ENCODE results near the gene FREM1. TPM values are rescaled to one million over a fixed set of nuclear protein-coding genes. Genes with fewer than 3 reads are reported as not detected.

FREM1 gene
- total and polyA plus RNA-seq, 10 of the 15 experiments (the other 5 are each of a cell fraction or from before 2014, with no cell fraction given): 0.01 to 0.16 (median 0.08) TPM; not detected in 7

DNA sequence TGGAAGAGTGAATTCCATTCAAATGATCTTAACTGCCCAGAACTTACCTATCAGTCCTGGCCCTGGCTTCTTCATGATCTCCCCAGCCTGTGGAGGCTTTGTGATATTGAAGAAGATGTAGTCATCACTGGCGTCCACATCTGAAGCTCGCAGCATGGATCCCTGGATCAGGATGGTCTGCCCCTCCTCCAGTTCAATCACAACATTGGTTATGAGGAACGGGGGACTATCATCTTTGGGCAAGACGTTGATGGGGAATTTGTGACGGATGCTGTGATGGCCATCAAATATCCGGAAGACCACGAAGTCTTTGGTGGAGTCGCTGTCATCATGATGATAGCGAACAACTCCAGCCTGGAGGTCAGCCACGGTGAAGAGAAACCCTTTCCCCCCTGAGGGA lies 68.0 kb downstream of the FREM1 start (continued):
- TF ChIP-seq BACH1 (IDR thresholded peaks at IDR 0.05; ENCODE audit: borderline replicate concordance): no peak
- TF ChIP-seq, protein P1, sequence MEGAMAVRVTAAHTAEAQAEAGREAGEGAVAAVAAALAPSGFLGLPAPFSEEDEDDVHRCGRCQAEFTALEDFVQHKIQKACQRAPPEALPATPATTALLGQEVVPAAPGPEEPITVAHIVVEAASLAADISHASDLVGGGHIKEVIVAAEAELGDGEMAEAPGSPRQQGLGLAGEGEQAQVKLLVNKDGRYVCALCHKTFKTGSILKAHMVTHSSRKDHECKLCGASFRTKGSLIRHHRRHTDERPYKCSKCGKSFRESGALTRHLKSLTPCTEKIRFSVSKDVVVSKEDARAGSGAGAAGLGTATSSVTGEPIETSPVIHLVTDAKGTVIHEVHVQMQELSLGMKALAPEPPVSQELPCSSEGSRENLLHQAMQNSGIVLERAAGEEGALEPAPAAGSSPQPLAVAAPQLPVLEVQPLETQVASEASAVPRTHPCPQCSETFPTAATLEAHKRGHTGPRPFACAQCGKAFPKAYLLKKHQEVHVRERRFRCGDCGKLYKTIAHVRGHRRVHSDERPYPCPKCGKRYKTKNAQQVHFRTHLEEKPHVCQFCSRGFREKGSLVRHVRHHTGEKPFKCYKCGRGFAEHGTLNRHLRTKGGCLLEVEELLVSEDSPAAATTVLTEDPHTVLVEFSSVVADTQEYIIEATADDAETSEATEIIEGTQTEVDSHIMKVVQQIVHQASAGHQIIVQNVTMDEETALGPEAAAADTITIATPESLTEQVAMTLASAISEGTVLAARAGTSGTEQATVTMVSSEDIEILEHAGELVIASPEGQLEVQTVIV (IDR thresholded peaks at IDR 0.05; ENCODE audit: borderline replicate concordance, partially characterized antibody): no peak
- TF ChIP-seq SRF (IDR thresholded peaks at IDR 0.05; ENCODE audit: low read depth in 2 of 2, low read length in 2 of 2): no peak
- TF ChIP-seq SMAD1 (IDR thresholded peaks at IDR 0.05; ENCODE audit: low read depth, partially characterized antibody): no peak
- no peak for TF ChIP-seq FOXK2 (IDR thresholded peaks at IDR 0.05)
- TF ChIP-seq ZSCAN29 (IDR thresholded peaks at IDR 0.05): no peak

DNA sequence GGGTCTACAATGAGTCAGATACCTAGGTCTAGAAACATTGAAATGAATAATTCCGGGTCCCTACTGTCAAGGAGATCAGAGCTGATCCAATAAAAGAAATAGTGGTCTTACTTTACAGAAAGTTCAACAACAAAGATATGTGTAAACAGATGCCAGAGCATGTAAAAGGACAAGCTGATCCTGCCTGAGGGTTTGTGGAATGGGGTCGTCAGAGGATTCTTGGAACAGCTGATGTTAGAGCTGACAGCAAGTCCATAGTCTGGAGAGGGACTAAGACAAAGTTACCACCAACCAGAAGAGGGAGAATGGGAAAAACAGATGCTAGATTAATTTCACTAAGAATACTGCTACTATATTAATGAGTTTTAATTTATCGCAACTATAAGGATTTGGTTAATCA lies 71.5 kb downstream of the FREM1 start:
- CTCF ChIA-PET: interaction anchor here (1.8 kb wide), 1 partner anchor 8 kb away, joined by 9 read pairs; no protein-coding TSS in a partner anchor
- POLR2A ChIA-PET: no interaction called here
- FAIRE-seq: no peak
- SMC1A ChIA-PET (ENCODE audit: uncharacterized antibody, unreplicated experiment): no interaction called here
- 14% methylated on average over 3 of the region's 3 CpGs for WGBS (ENCODE audit: insufficient coverage, insufficient replicate concordance, low lambda C conversion rate, missing lambda C conversion rate)
- in situ Hi-C loops (cut with MboI) (no loop called here), intact Hi-C loops (cut with micrococcal nuclease; ENCODE audit: unreplicated experiment) (no loop called here)
- ATAC-seq: no peak
- H3K4me2 ChIP-seq (ENCODE audit: control insufficient read depth, insufficient read depth): no peak overlapping the region
- RAD21 ChIA-PET (ENCODE audit: unreplicated experiment): no interaction called here
- H3K36me3 ChIP-seq (ENCODE audit: control insufficient read depth in 2 of 2, insufficient read depth in 2 of 2, low read length in 1 of 2): no peaks in the 10 kb centered on the region
- H4K20me1 ChIP-seq (ENCODE audit: control insufficient read depth, insufficient read depth): no peaks in the 10 kb centered on the region; the same call in 1 of the 2 replicates
- H3K9me3 ChIP-seq (replicated peaks; ENCODE audit: control insufficient read depth, insufficient read depth, low read length): no peaks in the 10 kb centered on the region
- H3K4me3 ChIP-seq: no peak overlapping the region
- no peaks in the 10 kb centered on the region for H3K4me1 ChIP-seq (ENCODE audit: control insufficient read depth, insufficient read depth, low read length)
- no peak overlapping the region for H3K9ac ChIP-seq (ENCODE audit: control insufficient read depth, insufficient read depth, low read length)
- no peak overlapping the region for H2AFZ ChIP-seq (ENCODE audit: control insufficient read depth, low read depth, low read length)
- no peak overlapping the region for H3K27ac ChIP-seq (ENCODE audit: control insufficient read depth, insufficient read depth)
- BruUV-seq (replicated peaks): no TSS peak
- DNase-seq (ENCODE audit: low read depth, low spot score): no peak
- no peaks in the 10 kb centered on the region for H3K79me2 ChIP-seq (ENCODE audit: control insufficient read depth, insufficient read depth, low read length)
- H3K27me3 ChIP-seq (replicated peaks in 1 of 2; ENCODE audit: control insufficient read depth in 2 of 2, insufficient read depth in 2 of 2, low read length in 1 of 2): no peaks in the 10 kb centered on the region
- TF ChIP-seq NFXL1 (IDR thresholded peaks at IDR 0.05; ENCODE audit: borderline replicate concordance): no peak
- TF ChIP-seq HCFC1 (IDR thresholded peaks at IDR 0.05; ENCODE audit: low read length): no peak
- no peak for TF ChIP-seq CREM (IDR thresholded peaks at IDR 0.05; ENCODE audit: low read depth)
- TF ChIP-seq SMC3 (IDR thresholded peaks at IDR 0.05; ENCODE audit: borderline replicate concordance, low read length): no peak
- TF ChIP-seq GABPA (IDR thresholded peaks at IDR 0.05; ENCODE audit: low read depth): no peak
- TF ChIP-seq, protein P2, sequence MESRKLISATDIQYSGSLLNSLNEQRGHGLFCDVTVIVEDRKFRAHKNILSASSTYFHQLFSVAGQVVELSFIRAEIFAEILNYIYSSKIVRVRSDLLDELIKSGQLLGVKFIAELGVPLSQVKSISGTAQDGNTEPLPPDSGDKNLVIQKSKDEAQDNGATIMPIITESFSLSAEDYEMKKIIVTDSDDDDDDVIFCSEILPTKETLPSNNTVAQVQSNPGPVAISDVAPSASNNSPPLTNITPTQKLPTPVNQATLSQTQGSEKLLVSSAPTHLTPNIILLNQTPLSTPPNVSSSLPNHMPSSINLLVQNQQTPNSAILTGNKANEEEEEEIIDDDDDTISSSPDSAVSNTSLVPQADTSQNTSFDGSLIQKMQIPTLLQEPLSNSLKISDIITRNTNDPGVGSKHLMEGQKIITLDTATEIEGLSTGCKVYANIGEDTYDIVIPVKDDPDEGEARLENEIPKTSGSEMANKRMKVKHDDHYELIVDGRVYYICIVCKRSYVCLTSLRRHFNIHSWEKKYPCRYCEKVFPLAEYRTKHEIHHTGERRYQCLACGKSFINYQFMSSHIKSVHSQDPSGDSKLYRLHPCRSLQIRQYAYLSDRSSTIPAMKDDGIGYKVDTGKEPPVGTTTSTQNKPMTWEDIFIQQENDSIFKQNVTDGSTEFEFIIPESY (IDR thresholded peaks at IDR 0.05): no peak
- no peak for TF ChIP-seq MTA3 (IDR thresholded peaks at IDR 0.05; ENCODE audit: borderline replicate concordance, low read length)
- TF ChIP-seq IKZF1 (conservative IDR thresholded peaks at IDR 0.05): no peak
- TF ChIP-seq EGR1 (IDR thresholded peaks at IDR 0.05; ENCODE audit: borderline replicate concordance in 1 of 2, low read depth in 2 of 2, low read length in 2 of 2): no peak
- TF ChIP-seq ZNF24 (IDR thresholded peaks at IDR 0.05): no peak
- TF ChIP-seq, protein P3, sequence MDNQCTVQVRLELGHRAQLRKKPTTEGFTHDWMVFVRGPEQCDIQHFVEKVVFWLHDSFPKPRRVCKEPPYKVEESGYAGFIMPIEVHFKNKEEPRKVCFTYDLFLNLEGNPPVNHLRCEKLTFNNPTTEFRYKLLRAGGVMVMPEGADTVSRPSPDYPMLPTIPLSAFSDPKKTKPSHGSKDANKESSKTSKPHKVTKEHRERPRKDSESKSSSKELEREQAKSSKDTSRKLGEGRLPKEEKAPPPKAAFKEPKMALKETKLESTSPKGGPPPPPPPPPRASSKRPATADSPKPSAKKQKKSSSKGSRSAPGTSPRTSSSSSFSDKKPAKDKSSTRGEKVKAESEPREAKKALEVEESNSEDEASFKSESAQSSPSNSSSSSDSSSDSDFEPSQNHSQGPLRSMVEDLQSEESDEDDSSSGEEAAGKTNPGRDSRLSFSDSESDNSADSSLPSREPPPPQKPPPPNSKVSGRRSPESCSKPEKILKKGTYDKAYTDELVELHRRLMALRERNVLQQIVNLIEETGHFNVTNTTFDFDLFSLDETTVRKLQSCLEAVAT (IDR thresholded peaks at IDR 0.05): no peak
